SK-N-SH treated with all-trans-retinoic acid at 6 μM for 48 hours (cell line): Measurements from ENCODE around the gene GNG13.

ENCODE experiments used
- ATAC-seq: fragments of 200-7000 bp; cut with Tn5 transposase; 3 replicates; pipeline ENCODE4 v1.9.1; 2020; ENCODE audit warnings: mild to moderate bottlenecking, moderate library complexity
- ARNTL ChIP-seq: fragments of 450-650 bp; formaldehyde crosslinking; IDR thresholded peaks from 2 replicates; pipeline ENCODE4 v1.5.0; 2020; ENCODE audit warnings: low read depth, mild to moderate bottlenecking, moderate library complexity, borderline replicate concordance
- BACH2 ChIP-seq: fragments of 250-450 bp; sonication (Bioruptor Pico); IDR thresholded peaks from 2 replicates; pipeline ENCODE4 v1.9.0; 2021; ENCODE audit warnings: mild to moderate bottlenecking, borderline replicate concordance
- CSDC2 ChIP-seq: fragments of 250-450 bp; sonication (Bioruptor Pico); IDR thresholded peaks from 2 replicates; pipeline ENCODE4 v1.5.0; 2020; ENCODE audit warnings: mild to moderate bottlenecking, moderate library complexity
- ESRRG ChIP-seq: fragments of 250-450 bp; sonication (Bioruptor Pico); IDR thresholded peaks from 2 replicates; pipeline ENCODE4 v1.6.1; 2021; ENCODE audit warnings: mild to moderate bottlenecking
- GLIS3 ChIP-seq: fragments of 250-450 bp; sonication (Bioruptor Pico); IDR thresholded peaks from 2 replicates; pipeline ENCODE4 v1.5.0; 2020; ENCODE audit warnings: mild to moderate bottlenecking, moderate library complexity
- ISL1 ChIP-seq: fragments of 250-450 bp; sonication (Bioruptor Pico); IDR thresholded peaks from 2 replicates; pipeline ENCODE4 v2.1.2; 2022; ENCODE audit warnings: mild to moderate bottlenecking, moderate library complexity
- OSR1 ChIP-seq: fragments of 250-450 bp; sonication (Bioruptor Pico); IDR thresholded peaks from 2 replicates; pipeline ENCODE4 v1.8.0; 2022; ENCODE audit warnings: moderate library complexity, mild to moderate bottlenecking, inconsistent platforms
- PATZ1 ChIP-seq: fragments of 250-450 bp; sonication (Bioruptor Pico); IDR thresholded peaks from 2 replicates; pipeline ENCODE4 v1.8.0; 2020; ENCODE audit warnings: mild to moderate bottlenecking, moderate library complexity, borderline replicate concordance
- RARB ChIP-seq: fragments of 250-450 bp; sonication (Bioruptor Pico); IDR thresholded peaks from 2 replicates; pipeline ENCODE4 v1.8.0; 2021; ENCODE audit warnings: mild to moderate bottlenecking, moderate library complexity
- SNAI2 ChIP-seq: fragments of 250-450 bp; sonication (Bioruptor Pico); IDR thresholded peaks from 2 replicates; pipeline ENCODE4 v1.5.0; 2020; ENCODE audit warnings: mild to moderate bottlenecking, moderate library complexity
- TCF4 ChIP-seq: fragments of 250-450 bp; sonication (Bioruptor Pico); IDR thresholded peaks from 2 replicates; pipeline ENCODE4 v1.8.0; 2021; ENCODE audit warnings: mild to moderate bottlenecking, moderate library complexity, borderline replicate concordance
- TOX ChIP-seq: fragments of 250-450 bp; sonication (Bioruptor Pico); IDR thresholded peaks from 2 replicates; pipeline ENCODE4 v1.8.0; 2021; ENCODE audit warnings: mild to moderate bottlenecking, moderate library complexity, borderline replicate concordance
- TSHZ2 ChIP-seq: fragments of 250-450 bp; sonication (Bioruptor Pico); IDR thresholded peaks from 2 replicates; pipeline ENCODE4 v1.5.0; 2020; ENCODE audit warnings: mild to moderate bottlenecking, moderate library complexity
- ZFP3 ChIP-seq: fragments of 250-450 bp; sonication (Bioruptor Pico); IDR thresholded peaks from 2 replicates; pipeline ENCODE4 v1.5.0; 2020; ENCODE audit warnings: mild to moderate bottlenecking, moderate library complexity
- ZFP30 ChIP-seq: fragments of 450-650 bp; formaldehyde crosslinking; IDR thresholded peaks from 2 replicates; pipeline ENCODE4 v1.5.0; 2022; ENCODE audit warnings: mild to moderate bottlenecking, moderate library complexity
- ZNF565 ChIP-seq: fragments of 450-650 bp; formaldehyde crosslinking; conservative IDR thresholded peaks from 2 replicates; pipeline ENCODE4 v1.5.0; 2020; ENCODE audit warnings: low read depth, mild to moderate bottlenecking, moderate library complexity
- ZNF70 ChIP-seq: fragments of 450-650 bp; formaldehyde crosslinking; IDR thresholded peaks from 2 replicates; pipeline ENCODE4 v1.5.0; 2020; ENCODE audit warnings: mild to moderate bottlenecking, moderate library complexity
- ZNF8 ChIP-seq: fragments of 450-650 bp; formaldehyde crosslinking; IDR thresholded peaks from 2 replicates; pipeline ENCODE4 v1.5.0; 2020; ENCODE audit warnings: mild to moderate bottlenecking, moderate library complexity
- TF ChIP-seq, protein P1 (sequence below): fragments of 250-450 bp; sonication (Bioruptor Pico); IDR thresholded peaks from 2 replicates; pipeline ENCODE4 v1.5.1; 2021; ENCODE audit warnings: mild to moderate bottlenecking, moderate library complexity
- TF ChIP-seq, protein P2 (sequence below): fragments of 250-450 bp; sonication (Bioruptor Pico); IDR thresholded peaks from 2 replicates; pipeline ENCODE4 v1.5.1; 2020; ENCODE audit warnings: low read depth, mild to moderate bottlenecking, moderate library complexity
- TF ChIP-seq, protein P3 (sequence below): fragments of 250-450 bp; sonication (Bioruptor Pico); IDR thresholded peaks from 2 replicates; pipeline ENCODE4 v1.8.0; 2021; ENCODE audit warnings: low read depth, mild to moderate bottlenecking, moderate library complexity, borderline replicate concordance

GNG13 gene

GRCh38 chr16:842711-843560 is 42.4 kb upstream of the GNG13 start:
- TF ChIP-seq OSR1 (no peak), ZNF8 (CRISPR knock-in tag) (no peak), ZNF565 (CRISPR knock-in tag) (no peak), RARB (CRISPR knock-in tag) (no peak), ZNF70 (CRISPR knock-in tag) (no peak), ARNTL (no peak), TCF4 (CRISPR knock-in tag) (no peak), PATZ1 (CRISPR knock-in tag) (no peak), ZFP3 (CRISPR knock-in tag) (no peak), BACH2 (CRISPR knock-in tag) (no peak), GLIS3 (CRISPR knock-in tag) (no peak), CSDC2 (CRISPR knock-in tag) (no peak), ESRRG (CRISPR knock-in tag) (no peak), TSHZ2 (CRISPR knock-in tag) (no peak)
- TF ChIP-seq, protein P1, sequence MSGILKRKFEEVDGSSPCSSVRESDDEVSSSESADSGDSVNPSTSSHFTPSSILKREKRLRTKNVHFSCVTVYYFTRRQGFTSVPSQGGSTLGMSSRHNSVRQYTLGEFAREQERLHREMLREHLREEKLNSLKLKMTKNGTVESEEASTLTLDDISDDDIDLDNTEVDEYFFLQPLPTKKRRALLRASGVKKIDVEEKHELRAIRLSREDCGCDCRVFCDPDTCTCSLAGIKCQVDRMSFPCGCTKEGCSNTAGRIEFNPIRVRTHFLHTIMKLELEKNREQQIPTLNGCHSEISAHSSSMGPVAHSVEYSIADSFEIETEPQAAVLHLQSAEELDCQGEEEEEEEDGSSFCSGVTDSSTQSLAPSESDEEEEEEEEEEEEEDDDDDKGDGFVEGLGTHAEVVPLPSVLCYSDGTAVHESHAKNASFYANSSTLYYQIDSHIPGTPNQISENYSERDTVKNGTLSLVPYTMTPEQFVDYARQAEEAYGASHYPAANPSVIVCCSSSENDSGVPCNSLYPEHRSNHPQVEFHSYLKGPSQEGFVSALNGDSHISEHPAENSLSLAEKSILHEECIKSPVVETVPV (CRISPR knock-in tag) = no peak
- peak; percentile 11; the same call in 1 of the 3 replicates for ATAC-seq

DNA sequence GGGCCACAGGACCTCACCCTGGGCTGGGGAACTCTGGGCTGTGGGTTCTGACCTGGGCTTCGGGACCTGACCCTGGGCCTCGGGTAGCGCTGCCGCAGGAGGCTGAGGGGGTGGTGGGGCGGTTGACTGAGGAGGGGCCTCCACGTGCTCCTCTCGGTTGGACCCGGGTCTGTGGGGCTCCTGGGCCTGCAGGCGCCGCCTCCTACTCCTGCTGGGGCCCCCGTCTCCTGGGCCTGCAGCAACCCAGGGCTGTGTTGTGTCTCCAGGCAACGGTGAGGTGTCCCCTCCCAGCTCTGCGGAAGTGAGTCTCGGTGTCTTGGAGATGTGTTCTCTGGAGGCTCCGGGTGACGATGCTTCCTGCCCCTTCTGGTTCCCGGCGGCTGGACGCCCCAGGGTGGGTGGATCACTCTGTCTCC is 41.5 kb upstream of the GNG13 start:
- no peak for TF ChIP-seq ZFP3 (CRISPR knock-in tag)
- no peak for TF ChIP-seq GLIS3 (CRISPR knock-in tag)
- no peak for TF ChIP-seq ISL1 (CRISPR knock-in tag)
- TF ChIP-seq, protein P2, sequence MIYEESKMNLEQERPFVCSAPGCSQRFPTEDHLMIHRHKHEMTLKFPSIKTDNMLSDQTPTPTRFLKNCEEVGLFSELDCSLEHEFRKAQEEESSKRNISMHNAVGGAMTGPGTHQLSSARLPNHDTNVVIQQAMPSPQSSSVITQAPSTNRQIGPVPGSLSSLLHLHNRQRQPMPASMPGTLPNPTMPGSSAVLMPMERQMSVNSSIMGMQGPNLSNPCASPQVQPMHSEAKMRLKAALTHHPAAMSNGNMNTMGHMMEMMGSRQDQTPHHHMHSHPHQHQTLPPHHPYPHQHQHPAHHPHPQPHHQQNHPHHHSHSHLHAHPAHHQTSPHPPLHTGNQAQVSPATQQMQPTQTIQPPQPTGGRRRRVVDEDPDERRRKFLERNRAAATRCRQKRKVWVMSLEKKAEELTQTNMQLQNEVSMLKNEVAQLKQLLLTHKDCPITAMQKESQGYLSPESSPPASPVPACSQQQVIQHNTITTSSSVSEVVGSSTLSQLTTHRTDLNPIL = no peak
- no peak for TF ChIP-seq TSHZ2 (CRISPR knock-in tag)
- no peak for TF ChIP-seq ZNF565 (CRISPR knock-in tag)
- TF ChIP-seq, protein P1 (CRISPR knock-in tag) = no peak
- no peak for TF ChIP-seq TOX (CRISPR knock-in tag)
- TF ChIP-seq TCF4 (CRISPR knock-in tag) = no peak
- TF ChIP-seq OSR1 = no peak
- TF ChIP-seq SNAI2 (CRISPR knock-in tag) = no peak
- TF ChIP-seq ZNF70 (CRISPR knock-in tag) = no peak
- no peak for TF ChIP-seq ESRRG (CRISPR knock-in tag)
- no peak for TF ChIP-seq BACH2 (CRISPR knock-in tag)
- no peak for TF ChIP-seq ZNF8 (CRISPR knock-in tag)
- TF ChIP-seq, protein P3, sequence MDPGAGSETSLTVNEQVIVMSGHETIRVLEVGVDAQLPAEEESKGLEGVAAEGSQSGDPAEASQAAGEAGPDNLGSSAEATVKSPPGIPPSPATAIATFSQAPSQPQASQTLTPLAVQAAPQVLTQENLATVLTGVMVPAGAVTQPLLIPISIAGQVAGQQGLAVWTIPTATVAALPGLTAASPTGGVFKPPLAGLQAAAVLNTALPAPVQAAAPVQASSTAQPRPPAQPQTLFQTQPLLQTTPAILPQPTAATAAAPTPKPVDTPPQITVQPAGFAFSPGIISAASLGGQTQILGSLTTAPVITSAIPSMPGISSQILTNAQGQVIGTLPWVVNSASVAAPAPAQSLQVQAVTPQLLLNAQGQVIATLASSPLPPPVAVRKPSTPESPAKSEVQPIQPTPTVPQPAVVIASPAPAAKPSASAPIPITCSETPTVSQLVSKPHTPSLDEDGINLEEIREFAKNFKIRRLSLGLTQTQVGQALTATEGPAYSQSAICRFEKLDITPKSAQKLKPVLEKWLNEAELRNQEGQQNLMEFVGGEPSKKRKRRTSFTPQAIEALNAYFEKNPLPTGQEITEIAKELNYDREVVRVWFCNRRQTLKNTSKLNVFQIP (CRISPR knock-in tag) = no peak
- no peak for TF ChIP-seq ZFP30 (CRISPR knock-in tag)
- no peak for TF ChIP-seq RARB (CRISPR knock-in tag)
- no peak for TF ChIP-seq PATZ1 (CRISPR knock-in tag)
- peak; percentile 10; the same call in 1 of the 3 replicates for ATAC-seq
